H1 (cell line): Measurements from ENCODE around the gene RHD. TPM values are rescaled to one million over a fixed set of nuclear protein-coding genes. Genes with fewer than 3 reads are reported as not detected.
"Not testable (repeated sequence)": the region's sequence is repeated elsewhere in the genome, so short reads cannot be mapped to it uniquely, and the experiment has no call there.

Experiments used
- CTCF ChIA-PET: fragments of 300-600 bp; sonication (Branson Sonifier 250); formaldehyde crosslinking; loops from one replicate; lab custom pipeline; 2021; ENCODE audit not compliant: partially characterized antibody; lab: Charles Lee
- POLR2A ChIA-PET: fragments of 300-600 bp; sonication (Branson Sonifier 250); formaldehyde crosslinking; loops from one replicate; lab custom pipeline; 2021; ENCODE audit warnings: inconsistent platforms; ENCODE audit not compliant: partially characterized antibody; lab: Charles Lee
- DNase-seq, 2 experiments: peaks; one replicate each; pipeline versions ENCODE4 v3.0.0 to v3.0.0-alpha.2; 2010 to 2022; ENCODE audit warnings: low spot score in 2 of 2, low read depth in 1 of 2, mixed read lengths in 1 of 2
- FAIRE-seq: peaks from 2 replicates; lab custom pipeline; 2011; peaks lifted over from hg19 to GRCh38; lab: Jason Lieb, UNC
- H2AFZ ChIP-seq: 2 replicates; pipeline ENCODE4 v1.8.1; 2012; ENCODE audit warnings: low read length, inconsistent platforms
- H2AK5ac ChIP-seq: 2 replicates; pipeline ENCODE4 v1.6.1; 2013; ENCODE audit warnings: low read depth, low read length
- H2BK120ac ChIP-seq: replicated peaks from 2 replicates; pipeline ENCODE3; 2013; ENCODE audit warnings: low read depth, low read length, inconsistent platforms
- H2BK12ac ChIP-seq: 2 replicates; pipeline ENCODE4 v1.6.1; 2013; ENCODE audit warnings: low read depth, low read length
- H2BK15ac ChIP-seq: 2 replicates; pipeline ENCODE4 v1.6.1; 2013; ENCODE audit warnings: low read length
- H2BK20ac ChIP-seq: 2 replicates; pipeline ENCODE4 v1.6.1; 2013; ENCODE audit warnings: low read length
- H2BK5ac ChIP-seq: 2 replicates; pipeline ENCODE4 v1.6.1; 2013; ENCODE audit warnings: low read depth, low read length
- H3K14ac ChIP-seq: 2 replicates; pipeline ENCODE4 v1.6.1; 2013; ENCODE audit warnings: inconsistent platforms; ENCODE audit not compliant: insufficient read length
- H3K18ac ChIP-seq: 2 replicates; pipeline ENCODE4 v1.6.1; 2013; ENCODE audit warnings: low read length; ENCODE audit errors: extremely low read depth
- H3K23ac ChIP-seq: 2 replicates; pipeline ENCODE4 v1.6.1; 2013; ENCODE audit warnings: inconsistent platforms; ENCODE audit not compliant: insufficient read length
- H3K23me2 ChIP-seq: 2 replicates; pipeline ENCODE4 v1.6.1; 2013; ENCODE audit warnings: low read depth, low read length
- H3K27ac ChIP-seq: 2 replicates; pipeline ENCODE4 v1.6.1; 2011; ENCODE audit warnings: low read depth, low read length, inconsistent platforms
- H3K27me3 ChIP-seq, 4 experiments: replicated peaks in 1 of 4; 1 replicate in 1 of 4; 2 replicates in 3 of 4; pipeline versions ENCODE4 v1.6.1 to v1.8.1; 2011 to 2013; ENCODE audit warnings: low read length in 3 of 4, mild to moderate bottlenecking in 3 of 4, inconsistent platforms in 2 of 4, mixed read lengths in 2 of 4, moderate library complexity in 1 of 4; ENCODE audit not compliant: control insufficient read depth in 3 of 4, insufficient read depth in 3 of 4; ENCODE audit errors: extremely low read depth in 1 of 4
- H3K36me3 ChIP-seq, 4 experiments: 2 replicates each; pipeline versions ENCODE4 v1.6.1 to v1.8.1; 2011 to 2013; ENCODE audit warnings: mild to moderate bottlenecking in 4 of 4, low read length in 3 of 4, moderate library complexity in 2 of 4, control low read depth in 1 of 4, inconsistent platforms in 1 of 4; ENCODE audit not compliant: insufficient read depth in 4 of 4, control insufficient read depth in 2 of 4
- H3K4ac ChIP-seq: replicated peaks from 2 replicates; pipeline ENCODE3; 2013; ENCODE audit warnings: low read length, low read depth, mixed read lengths, inconsistent platforms; ENCODE audit not compliant: insufficient read length
- H3K4me1 ChIP-seq, 4 experiments: replicated peaks in 1 of 4; 1 replicate in 1 of 4; 2 replicates in 3 of 4; pipeline versions ENCODE4 v1.6.1 to v1.8.1; 2011 to 2013; ENCODE audit warnings: low read length in 3 of 4, inconsistent platforms in 2 of 4, mixed read lengths in 1 of 4; ENCODE audit not compliant: insufficient read depth in 4 of 4, control insufficient read depth in 3 of 4
- H3K4me2 ChIP-seq, 2 experiments: 2 replicates each; pipeline versions ENCODE4 v1.6.1 to v1.8.1; 2011 to 2013; ENCODE audit warnings: low read depth in 2 of 2, low read length in 2 of 2, control low read depth in 1 of 2, inconsistent platforms in 1 of 2, mild to moderate bottlenecking in 1 of 2; ENCODE audit not compliant: insufficient read depth in 1 of 2
- H3K4me3 ChIP-seq, 4 experiments: fragments of 200-600, 300-600 bp in 1 of 4; sonication (generic), shearing (Covaris generic), sonication (Bioruptor Twin) in 1 of 4; 2 replicates each; pipeline versions ENCODE4 v1.5.1 to v1.8.1; 2011 to 2016; ENCODE audit warnings: low read length in 4 of 4, low read depth in 3 of 4, control low read depth in 2 of 4, inconsistent platforms in 2 of 4, mild to moderate bottlenecking in 2 of 4, mixed read lengths in 1 of 4, moderate library complexity in 1 of 4; ENCODE audit not compliant: insufficient read depth in 2 of 4; ENCODE audit errors: extremely low read depth in 1 of 4
- H3K56ac ChIP-seq: replicated peaks from 2 replicates; pipeline ENCODE3; 2013; ENCODE audit warnings: low read depth, mild to moderate bottlenecking, mixed read lengths, low read length, inconsistent platforms; ENCODE audit not compliant: insufficient read length
- H3K79me1 ChIP-seq: 2 replicates; pipeline ENCODE4 v1.6.1; 2013; ENCODE audit warnings: low read depth, low read length, control low read depth
- H3K79me2 ChIP-seq, 2 experiments: 2 replicates each; pipeline versions ENCODE4 v1.6.1 to v1.8.1; 2012 to 2013; ENCODE audit warnings: low read length in 2 of 2, mild to moderate bottlenecking in 2 of 2, inconsistent platforms in 1 of 2; ENCODE audit not compliant: insufficient read depth in 2 of 2, control insufficient read depth in 1 of 2
- H3K9ac ChIP-seq, 4 experiments: replicated peaks in 1 of 4; 1 replicate in 1 of 4; 2 replicates in 3 of 4; pipeline versions ENCODE4 v1.6.1 to v1.8.1; 2011 to 2013; ENCODE audit warnings: low read depth in 3 of 4, low read length in 3 of 4, control low read depth in 2 of 4, mild to moderate bottlenecking in 2 of 4, moderate library complexity in 2 of 4, inconsistent platforms in 1 of 4; ENCODE audit errors: extremely low read depth in 1 of 4
- H3K9me3 ChIP-seq, 2 experiments: 2 replicates each; pipeline versions ENCODE4 v1.6.1 to v1.8.1; 2012 to 2013; ENCODE audit warnings: mild to moderate bottlenecking in 2 of 2, moderate library complexity in 2 of 2, control low read depth in 1 of 2, inconsistent platforms in 1 of 2, low read depth in 1 of 2, low read length in 1 of 2, mixed read lengths in 1 of 2; ENCODE audit not compliant: insufficient read depth in 2 of 2
- H4K20me1 ChIP-seq, 2 experiments: replicated peaks in 1 of 2; 2 replicates each; pipeline versions ENCODE3 to v1.8.1; 2011 to 2013; ENCODE audit warnings: inconsistent platforms in 2 of 2, low read length in 2 of 2, mild to moderate bottlenecking in 1 of 2; ENCODE audit not compliant: insufficient read depth in 2 of 2, control insufficient read depth in 1 of 2
- H4K5ac ChIP-seq: 2 replicates; pipeline ENCODE4 v1.6.1; 2013; ENCODE audit warnings: low read length, low read depth, mixed read lengths, inconsistent platforms; ENCODE audit not compliant: insufficient read length
- H4K8ac ChIP-seq: 2 replicates; pipeline ENCODE4 v1.8.0; 2013; ENCODE audit warnings: mild to moderate bottlenecking, moderate library complexity, low read length, inconsistent platforms; ENCODE audit not compliant: insufficient read depth; ENCODE audit errors: extremely low read depth
- H4K91ac ChIP-seq: replicated peaks from 2 replicates; pipeline ENCODE3; 2013; ENCODE audit warnings: low read length, mixed read lengths, inconsistent platforms; ENCODE audit not compliant: insufficient read length
- WGBS, 2 experiments: shearing (Covaris generic) in 1 of 2; methylation state at CpG; one replicate each; pipeline versions ENCODE4 v1.1.6 to v1.1.7; 2013 to 2015; ENCODE audit warnings: low lambda C conversion rate in 2 of 2, mixed read lengths in 2 of 2, inconsistent platforms in 1 of 2, low coverage in 1 of 2, missing lambda C conversion rate in 1 of 2; ENCODE audit not compliant: insufficient replicate concordance in 2 of 2, insufficient coverage in 1 of 2, insufficient read length in 1 of 2; ENCODE audit errors: extremely low coverage in 1 of 2, missing lambda C conversion rate in 1 of 2; 5-methylcytosine and 5-hydroxymethylcytosine counted together
- polyA plus RNA-seq, 7 experiments: library from polyadenylated mRNA; depleted of rRNA in 3 of 7; stranded (reverse) in 5 of 7; unstranded in 2 of 7; fragments of >200 nt in 5 of 7; fragments of 200-250 nt in 2 of 7; gene quantifications; 1 replicate in 5 of 7; 2 replicates in 1 of 7; 4 replicates in 1 of 7; pipeline versions ENCODE4 v1.2.1 to v1.2.3, GENCODE V29; 2011 to 2013; ENCODE audit warnings: missing spikeins in 2 of 7, mixed read lengths in 2 of 7
- total RNA-seq: library from RNA; stranded (reverse); fragmentation: NEBNext Ultra II Directional; extraction: Animal tissue kit (Norgen Biotek cat#: 25700); gene quantifications from 2 replicates; pipeline ENCODE4 v1.2.1, GENCODE V29; 2021

The RHD gene
- total and polyA plus RNA-seq, 2 of the 8 experiments (the other 6 are each of a cell fraction or from before 2014, with no cell fraction given) = 0.21 TPM; not detected in 1

DNA sequence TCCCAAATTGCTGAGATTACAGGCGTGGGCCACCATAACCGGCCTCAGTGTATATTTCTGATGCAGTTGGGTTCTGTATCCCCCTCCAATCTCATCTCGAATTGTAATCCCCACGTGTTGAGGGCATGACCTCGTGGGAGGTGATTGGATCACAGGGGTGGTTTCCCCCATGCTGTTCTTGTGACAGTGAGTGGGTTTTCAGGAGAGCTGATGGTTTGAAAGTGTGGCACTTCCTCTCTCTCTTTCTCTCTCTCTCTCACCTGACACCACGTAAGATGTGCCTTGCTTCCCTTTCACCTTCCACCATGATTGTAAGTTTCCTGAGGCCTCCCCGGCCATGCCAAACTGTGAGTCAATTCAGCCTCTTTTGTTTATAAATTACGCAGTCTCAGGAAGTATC, 24.2 kb downstream of the RHD start:
- H3K36me3 ChIP-seq, H2AK5ac ChIP-seq, H3K79me1 ChIP-seq, H4K8ac ChIP-seq, H3K56ac ChIP-seq, POLR2A ChIA-PET, H2BK15ac ChIP-seq, CTCF ChIA-PET, H3K9ac ChIP-seq, H3K14ac ChIP-seq, H3K27me3 ChIP-seq, FAIRE-seq, H3K23me2 ChIP-seq, H4K5ac ChIP-seq, H2BK120ac ChIP-seq, H4K91ac ChIP-seq, H2BK20ac ChIP-seq, H4K20me1 ChIP-seq, H3K23ac ChIP-seq, DNase-seq, H2BK5ac ChIP-seq, H3K4me3 ChIP-seq, H3K79me2 ChIP-seq, H2AFZ ChIP-seq, H3K4ac ChIP-seq, H3K27ac ChIP-seq, H3K18ac ChIP-seq, H3K4me1 ChIP-seq, H3K4me2 ChIP-seq, H2BK12ac ChIP-seq, H3K9me3 ChIP-seq: not testable (repeated sequence)
- WGBS, 2 experiments = 77% methylated on average over 5 of the region's 8 CpGs; no CpG with 5 or more reads in 1 of the 2 experiments

DNA sequence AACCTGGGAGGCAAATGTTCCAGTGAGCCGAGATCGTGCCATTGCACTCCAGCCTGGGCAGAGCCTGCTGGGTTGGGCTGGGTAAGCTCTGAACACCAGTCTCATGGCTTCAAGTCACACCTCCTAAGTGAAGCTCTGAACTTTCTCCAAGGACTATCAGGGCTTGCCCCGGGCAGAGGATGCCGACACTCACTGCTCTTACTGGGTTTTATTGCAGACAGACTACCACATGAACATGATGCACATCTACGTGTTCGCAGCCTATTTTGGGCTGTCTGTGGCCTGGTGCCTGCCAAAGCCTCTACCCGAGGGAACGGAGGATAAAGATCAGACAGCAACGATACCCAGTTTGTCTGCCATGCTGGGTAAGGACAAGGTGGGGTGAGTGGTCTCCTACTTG, 28.4 kb downstream of the RHD start:
- H3K4me1 ChIP-seq, H2AK5ac ChIP-seq, H3K36me3 ChIP-seq, H3K27ac ChIP-seq, H3K4me2 ChIP-seq, DNase-seq, FAIRE-seq, H3K14ac ChIP-seq, H4K91ac ChIP-seq, H4K5ac ChIP-seq, H3K56ac ChIP-seq, H3K9ac ChIP-seq, H2BK20ac ChIP-seq, H2BK5ac ChIP-seq, H3K4me3 ChIP-seq, H2BK12ac ChIP-seq, CTCF ChIA-PET, H3K9me3 ChIP-seq, H4K20me1 ChIP-seq, H2AFZ ChIP-seq, H2BK15ac ChIP-seq, H3K23me2 ChIP-seq, H4K8ac ChIP-seq, H3K79me1 ChIP-seq, POLR2A ChIA-PET, H3K27me3 ChIP-seq, H3K4ac ChIP-seq, H3K18ac ChIP-seq, H2BK120ac ChIP-seq, H3K79me2 ChIP-seq, H3K23ac ChIP-seq: not testable (repeated sequence)
- 92% methylated on average over 7 of the region's 9 CpGs; no CpG with 5 or more reads in 1 of the 2 experiments for WGBS, 2 experiments
